Thoracic aorta (tissue), 2 donors: Measurements from ENCODE around the gene GHRHR. TPM values are rescaled to one million over a fixed set of nuclear protein-coding genes. Genes with fewer than 3 reads are reported as not detected.

Source experiments
- ATAC-seq: fragments of 150-250 bp; one replicate; pipeline ENCODE4 v1.8.0; 2017; ENCODE audit warnings: low read depth; ENCODE audit not compliant: insufficient number of reproducible peaks, low FRiP score
- DNase-seq: peaks from one replicate; pipeline ENCODE4 v3.0.0-alpha.2; 2020; ENCODE audit warnings: low spot score
- H3K27ac ChIP-seq, 2 donors: fragments of 200-600 bp; sonication (generic); 1 replicate in 1 of 2; 2 replicates in 1 of 2; pipeline ENCODE4 v1.5.1; 2016; ENCODE audit warnings: mild to moderate bottlenecking in 2 of 2, moderate library complexity in 2 of 2
- H3K27me3 ChIP-seq: fragments of 200-600 bp; sonication (generic); replicated peaks from 2 replicates; pipeline ENCODE4 v1.6.0; 2016; ENCODE audit warnings: mild to moderate bottlenecking; ENCODE audit not compliant: insufficient read depth
- H3K36me3 ChIP-seq: fragments of 200-600 bp; sonication (generic); one replicate; pipeline ENCODE4 v1.5.1; 2016
- H3K4me1 ChIP-seq, 2 donors: fragments of 200-600 bp; sonication (generic); 1 replicate in 1 of 2; 2 replicates in 1 of 2; pipeline versions ENCODE4 v1.5.1 to v1.6.0; 2016; ENCODE audit warnings: low read depth in 2 of 2, mild to moderate bottlenecking in 1 of 2; ENCODE audit not compliant: control insufficient read depth in 1 of 2
- H3K4me3 ChIP-seq: fragments of 200-600 bp; sonication (generic); 2 replicates; pipeline ENCODE4 v1.5.1; 2016; ENCODE audit warnings: mild to moderate bottlenecking
- H3K9me3 ChIP-seq: fragments of 200-600 bp; sonication (generic); 2 replicates; pipeline ENCODE4 v1.5.1; 2016
- total RNA-seq, 2 donors: library from RNA; depleted of rRNA; stranded (reverse); fragments of >200 nt; gene quantifications; one replicate each; pipeline versions ENCODE4 v1.1.0 to v1.2.3, GENCODE V29; 2016
- TF ChIP-seq, protein P1 (sequence below): fragments of 200-600 bp; sonication (generic); IDR thresholded peaks from one replicate; pipeline ENCODE4 v1.5.1; 2019; ENCODE audit warnings: antibody characterized with exemption

GHRHR gene
- total RNA-seq, 2 donors from 2014 or later: not detected

DNA sequence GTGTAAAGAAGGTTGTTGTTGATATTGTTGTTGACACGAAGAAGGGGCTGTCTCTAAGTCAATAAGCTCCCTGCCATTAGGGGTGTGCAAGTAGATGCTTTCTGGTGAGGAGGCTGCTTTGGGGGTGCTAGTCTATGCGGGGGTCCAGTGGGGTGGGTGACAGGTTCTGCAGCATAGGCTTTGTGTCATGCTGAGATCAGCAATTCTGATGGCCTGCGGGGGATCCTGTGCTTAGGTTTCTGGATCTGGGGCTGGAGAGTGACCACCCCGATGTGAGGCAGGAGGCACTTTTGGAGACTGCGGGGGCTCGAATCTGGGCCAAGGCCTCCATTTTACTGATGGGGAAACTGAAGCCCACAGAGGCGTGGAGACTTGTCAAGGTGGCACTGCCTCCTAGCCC is 47.0 kb upstream of the GHRHR start:
- Histone ChIP-seq H3K4me1 (peaks cover 38 to 65% of the 10 kb centered on the region in 2 donors), H3K9me3 (no peaks in the 10 kb centered on the region), H3K36me3 (peaks cover 3% of the 10 kb centered on the region), H3K4me3 (peak overlapping the region; percentile 80), H3K27me3 (no peaks in the 10 kb centered on the region), H3K27ac (peak overlapping the region; percentile 89 to 98)
- TF ChIP-seq, protein P1, sequence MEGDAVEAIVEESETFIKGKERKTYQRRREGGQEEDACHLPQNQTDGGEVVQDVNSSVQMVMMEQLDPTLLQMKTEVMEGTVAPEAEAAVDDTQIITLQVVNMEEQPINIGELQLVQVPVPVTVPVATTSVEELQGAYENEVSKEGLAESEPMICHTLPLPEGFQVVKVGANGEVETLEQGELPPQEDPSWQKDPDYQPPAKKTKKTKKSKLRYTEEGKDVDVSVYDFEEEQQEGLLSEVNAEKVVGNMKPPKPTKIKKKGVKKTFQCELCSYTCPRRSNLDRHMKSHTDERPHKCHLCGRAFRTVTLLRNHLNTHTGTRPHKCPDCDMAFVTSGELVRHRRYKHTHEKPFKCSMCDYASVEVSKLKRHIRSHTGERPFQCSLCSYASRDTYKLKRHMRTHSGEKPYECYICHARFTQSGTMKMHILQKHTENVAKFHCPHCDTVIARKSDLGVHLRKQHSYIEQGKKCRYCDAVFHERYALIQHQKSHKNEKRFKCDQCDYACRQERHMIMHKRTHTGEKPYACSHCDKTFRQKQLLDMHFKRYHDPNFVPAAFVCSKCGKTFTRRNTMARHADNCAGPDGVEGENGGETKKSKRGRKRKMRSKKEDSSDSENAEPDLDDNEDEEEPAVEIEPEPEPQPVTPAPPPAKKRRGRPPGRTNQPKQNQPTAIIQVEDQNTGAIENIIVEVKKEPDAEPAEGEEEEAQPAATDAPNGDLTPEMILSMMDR: no peak
- DNase-seq: no peak
- ATAC-seq: no peak

DNA sequence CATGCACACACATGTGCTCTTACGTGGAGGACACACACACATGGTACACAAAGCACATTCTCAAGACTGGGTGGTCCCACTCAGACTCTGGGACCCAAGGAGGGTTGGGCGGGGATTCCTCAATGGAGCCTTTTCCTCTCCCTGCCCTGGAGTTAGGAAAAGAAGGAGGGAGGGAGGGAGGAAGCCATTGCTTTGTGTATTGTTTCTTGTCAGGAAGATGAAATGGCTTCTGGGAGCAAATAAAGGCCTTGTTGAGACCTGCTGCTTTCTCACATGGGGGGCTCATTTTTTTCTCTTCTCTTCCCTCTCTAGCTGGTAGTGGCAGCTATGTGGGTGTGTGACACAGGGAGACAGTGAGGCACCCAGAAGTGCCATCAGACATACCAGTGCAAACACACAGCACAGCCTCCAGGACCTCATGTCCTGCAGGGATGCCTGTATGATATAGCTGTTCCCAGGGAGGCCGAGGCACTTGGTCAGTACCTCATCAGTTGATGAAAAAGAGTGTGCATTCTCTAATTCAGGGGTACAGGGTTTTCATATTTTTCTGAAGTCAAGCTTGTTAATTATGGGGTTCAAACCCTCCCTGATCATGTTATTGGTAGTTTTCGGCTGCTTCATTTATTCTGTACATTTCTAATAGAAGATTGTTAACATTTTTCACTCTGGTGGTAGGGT is 46.4 kb upstream of the GHRHR start:
- Histone ChIP-seq H3K9me3 (no peaks in the 10 kb centered on the region), H3K27me3 (no peaks in the 10 kb centered on the region), H3K4me1 (peaks cover 43 to 71% of the 10 kb centered on the region in 2 donors), H3K4me3 (peak overlapping the region; percentile 80), H3K36me3 (peaks cover 7% of the 10 kb centered on the region), H3K27ac (peak overlapping the region; percentile 89 to 98)
- ATAC-seq (no peak), DNase-seq (no peak)
- TF ChIP-seq, protein P1: no peak

DNA sequence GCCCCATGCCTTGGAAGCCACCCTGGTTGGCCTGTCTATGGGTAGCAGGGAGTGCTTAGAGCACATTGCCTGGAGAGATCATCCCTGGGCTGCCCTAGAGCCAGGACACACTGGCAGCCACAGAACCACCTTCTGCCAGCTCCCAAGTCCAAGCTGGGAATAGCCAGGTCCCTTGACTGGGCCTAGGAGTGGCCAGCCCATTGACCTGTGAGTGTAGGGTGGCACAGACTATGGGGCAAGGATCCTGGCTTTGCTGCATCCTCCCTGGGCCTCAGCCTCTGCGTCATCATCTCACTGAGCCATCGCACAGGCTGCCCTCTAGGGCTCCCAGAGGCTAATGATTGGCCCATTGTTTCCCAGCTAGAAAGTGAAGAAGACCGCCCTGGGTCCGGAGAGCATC is 45.1 kb upstream of the GHRHR start:
- TF ChIP-seq, protein P1: peak; percentile 16
- DNase-seq: no peak
- H3K27ac ChIP-seq: peak overlapping the region; percentile 89 to 98
- peak overlapping the region; percentile 80 for H3K4me3 ChIP-seq
- no peaks in the 10 kb centered on the region for H3K9me3 ChIP-seq
- peaks cover 20% of the 10 kb centered on the region for H3K36me3 ChIP-seq
- no peaks in the 10 kb centered on the region for H3K27me3 ChIP-seq
- H3K4me1 ChIP-seq: peaks cover 43 to 80% of the 10 kb centered on the region in 2 donors
- no peak for ATAC-seq

DNA sequence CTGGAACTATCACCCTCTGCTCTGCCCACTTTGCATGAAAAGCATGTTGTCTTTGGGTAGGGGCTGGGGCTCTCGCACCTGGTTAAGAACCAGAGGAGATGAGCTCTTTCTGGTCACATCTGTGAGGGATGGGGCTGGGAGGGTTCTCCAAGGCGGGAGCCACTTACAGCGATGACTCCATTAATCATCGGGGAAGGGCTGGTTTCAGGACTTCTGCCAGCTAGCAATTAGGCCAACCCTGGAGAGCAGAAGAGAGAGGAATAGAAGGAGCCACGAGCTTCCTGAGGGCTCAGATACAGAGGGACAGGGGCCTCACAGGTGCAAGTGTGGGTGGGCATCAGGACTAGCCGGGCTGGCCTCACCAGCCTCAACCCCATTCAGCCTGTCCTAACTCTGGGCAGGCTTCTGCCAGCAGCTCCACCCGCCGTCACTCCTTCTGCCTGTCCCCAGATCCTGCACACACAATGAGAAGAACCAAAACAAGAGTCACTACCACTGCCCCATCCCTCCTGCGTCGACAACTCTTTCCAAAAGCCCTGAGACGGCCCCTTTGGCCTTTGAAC is 43.7 kb upstream of the GHRHR start:
- Histone ChIP-seq H3K27me3 (no peaks in the 10 kb centered on the region), H3K4me1 (peaks cover 43 to 80% of the 10 kb centered on the region in 2 donors), H3K4me3 (peak overlapping the region; percentile 24), H3K27ac (peak overlapping the region; percentile 89 to 98), H3K36me3 (peaks cover 34% of the 10 kb centered on the region), H3K9me3 (no peaks in the 10 kb centered on the region)
- TF ChIP-seq, protein P1: no peak
- ATAC-seq (peak; percentile 27), DNase-seq (no peak)

DNA sequence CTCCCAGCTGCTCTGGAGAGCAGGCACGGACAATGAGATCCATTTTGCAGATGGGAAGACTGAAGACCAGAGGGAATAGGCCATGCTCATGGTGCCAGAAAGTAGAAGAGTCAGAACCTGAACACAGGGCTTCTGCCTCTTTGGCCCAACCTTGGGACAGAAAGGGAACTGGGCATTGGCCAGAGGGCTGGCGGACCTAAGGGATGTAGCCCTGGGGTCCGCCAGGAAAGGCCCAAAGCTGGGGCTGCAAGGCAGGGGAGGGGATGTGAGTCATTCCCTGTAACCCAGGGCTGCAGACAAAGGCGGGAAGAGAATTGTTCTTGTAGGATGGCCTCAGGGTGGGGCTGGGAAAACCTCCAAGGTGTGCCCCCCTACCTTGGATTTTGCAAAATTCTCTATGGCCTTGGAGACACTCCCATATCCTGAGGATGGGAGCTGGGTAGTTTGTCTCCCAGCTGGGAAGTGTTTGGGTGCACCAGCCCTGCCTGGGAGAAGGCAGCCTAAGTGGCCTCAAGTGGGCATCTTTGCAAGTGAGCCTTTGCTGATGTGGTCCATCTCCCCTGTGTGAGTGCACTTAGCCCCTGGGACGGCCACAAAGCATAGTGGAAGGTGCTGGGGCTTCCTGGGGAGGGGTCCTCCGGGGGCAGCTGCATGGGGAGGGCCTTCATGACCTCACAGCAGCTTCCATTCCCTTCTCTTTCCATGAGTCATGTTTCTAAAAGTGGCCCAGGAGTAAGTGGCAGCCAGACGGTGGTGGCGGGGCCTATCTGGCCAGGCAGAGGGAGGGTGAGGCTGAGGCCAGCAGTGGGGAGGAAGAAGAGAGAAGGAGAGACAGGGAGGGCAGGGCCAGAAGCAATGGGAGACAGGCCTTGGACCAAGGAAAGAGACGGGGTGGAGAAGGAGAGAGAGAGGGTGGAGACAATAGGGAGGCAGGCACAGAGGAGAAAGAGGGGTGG is 42.9 kb upstream of the GHRHR start:
- Histone ChIP-seq H3K4me3 (peak overlapping the region; percentile 24), H3K9me3 (no peaks in the 10 kb centered on the region), H3K27me3 (no peaks in the 10 kb centered on the region), H3K36me3 (peaks cover 42% of the 10 kb centered on the region), H3K4me1 (peaks cover 43 to 74% of the 10 kb centered on the region in 2 donors), H3K27ac (peak overlapping the region; percentile 89 to 98)
- peak; percentile 65 for ATAC-seq
- DNase-seq: peak; percentile 34
- TF ChIP-seq, protein P1: no peak
